GM21576 (cell line): ENCODE measurements around the gene SIGLEC11.
"Not testable (repeated sequence)": the region's sequence is repeated elsewhere in the genome, so short reads cannot be mapped to it uniquely, and the experiment has no call there.

ENCODE experiments used
- ATAC-seq: cut with Tn5 transposase; IDR thresholded peaks from one replicate; pipeline ENCODE4 v1.9.1; 2021; ENCODE audit warnings: mild to moderate bottlenecking, moderate library complexity; ENCODE audit not compliant: unreplicated experiment

The SIGLEC11 gene

GRCh38 chr19:49981603-49982593 is 20.9 kb upstream of the SIGLEC11 start:
- no peak for ATAC-seq

GRCh38 chr19:49978324-49978723 is 17.4 kb upstream of the SIGLEC11 start:
- no peak for ATAC-seq

GRCh38 chr19:49977881-49978280 is 16.9 kb upstream of the SIGLEC11 start:
- ATAC-seq = no peak

GRCh38 chr19:49977076-49977475 is 16.1 kb upstream of the SIGLEC11 start:
- no peak for ATAC-seq

GRCh38 chr19:49976496-49976895 is 15.5 kb upstream of the SIGLEC11 start:
- ATAC-seq = no peak

- ATAC-seq = no peak
These were observed 14.1 kb upstream of the SIGLEC11 start for GRCh38 chr19:49975051-49975450.

GRCh38 chr19:49973987-49974386 is 13.0 kb upstream of the SIGLEC11 start:
- no peak for ATAC-seq

GRCh38 chr19:49972841-49973240 is 11.9 kb upstream of the SIGLEC11 start:
- ATAC-seq = no peak

GRCh38 chr19:49971991-49972411 is 11.0 kb upstream of the SIGLEC11 start:
- ATAC-seq = no peak

GRCh38 chr19:49969355-49969754 is 8.4 kb upstream of the SIGLEC11 start:
- ATAC-seq = not testable (repeated sequence)

GRCh38 chr19:49968279-49968922 is 7.4 kb upstream of the SIGLEC11 start:
- ATAC-seq = no peak

- not testable (repeated sequence) for ATAC-seq
These were observed 1.1 kb downstream of the SIGLEC11 start for GRCh38 chr19:49959892-49960291.

GRCh38 chr19:49958596-49958995 is 2.4 kb downstream of the SIGLEC11 start:
- ATAC-seq = not testable (repeated sequence)

- ATAC-seq = not testable (repeated sequence)
These were observed 2.8 kb downstream of the SIGLEC11 start for GRCh38 chr19:49958144-49958543.

- no peak for ATAC-seq
These were observed 3.6 kb downstream of the SIGLEC11 start for GRCh38 chr19:49957262-49957915.

- no peak for ATAC-seq
These were observed 4.9 kb downstream of the SIGLEC11 start for GRCh38 chr19:49956115-49956495.

- no peak for ATAC-seq
These were observed 6.0 kb downstream of the SIGLEC11 start for GRCh38 chr19:49954933-49955332.

- ATAC-seq = no peak
These were observed 6.7 kb downstream of the SIGLEC11 start for GRCh38 chr19:49954092-49954829.

- ATAC-seq = no peak
These were observed 7.6 kb downstream of the SIGLEC11 start for GRCh38 chr19:49953416-49953815.

GRCh38 chr19:49952906-49953305 is 8.1 kb downstream of the SIGLEC11 start:
- no peak for ATAC-seq

- ATAC-seq = no peak
These were observed 8.5 kb downstream of the SIGLEC11 start for GRCh38 chr19:49952479-49952836.
